Mesendoderm (in vitro differentiated cells): ENCODE results near the gene INHBC.
"Not testable (repeated sequence)": the region's sequence is repeated elsewhere in the genome, so short reads cannot be mapped to it uniquely, and the experiment has no call there.

Experiments used
- DNase-seq: peaks from one replicate; pipeline ENCODE4 v3.0.0; 2013
- H2AK5ac ChIP-seq: 2 replicates; pipeline ENCODE4 v1.6.1; 2013; ENCODE audit warnings: low read length, inconsistent platforms
- H2BK120ac ChIP-seq: 2 replicates; pipeline ENCODE4 v1.6.1; 2013; ENCODE audit warnings: low read depth, mild to moderate bottlenecking, low read length, moderate library complexity, mixed read lengths
- H2BK15ac ChIP-seq: replicated peaks from 2 replicates; pipeline ENCODE4 v1.6.1; 2013; ENCODE audit warnings: low read depth, mild to moderate bottlenecking, moderate library complexity
- H2BK5ac ChIP-seq: 2 replicates; pipeline ENCODE4 v1.6.1; 2013; ENCODE audit warnings: low read length, inconsistent platforms
- H3K18ac ChIP-seq: 2 replicates; pipeline ENCODE4 v1.6.1; 2013; ENCODE audit warnings: mild to moderate bottlenecking, low read length, mixed read lengths
- H3K23ac ChIP-seq: one replicate; pipeline ENCODE4 v1.6.1; 2013; ENCODE audit warnings: low read length
- H3K27ac ChIP-seq: 2 replicates; pipeline ENCODE4 v1.5.1; 2013; ENCODE audit warnings: low read depth, mild to moderate bottlenecking, inconsistent platforms, low read length, moderate library complexity
- H3K27me3 ChIP-seq: 2 replicates; pipeline ENCODE4 v1.6.1; 2013; ENCODE audit warnings: low read length, control low read depth, mild to moderate bottlenecking, inconsistent platforms; ENCODE audit not compliant: insufficient read depth, poor library complexity
- H3K36me3 ChIP-seq: 2 replicates; pipeline ENCODE4 v1.6.1; 2013; ENCODE audit warnings: low read length, inconsistent platforms; ENCODE audit not compliant: control insufficient read depth, insufficient read depth
- H3K4ac ChIP-seq: one replicate; pipeline ENCODE4 v1.6.1; 2013; ENCODE audit warnings: low read depth, mild to moderate bottlenecking, low read length, moderate library complexity
- H3K4me1 ChIP-seq: 2 replicates; pipeline ENCODE4 v1.6.1; 2013; ENCODE audit warnings: low read depth, low read length, inconsistent platforms; ENCODE audit not compliant: control insufficient read depth
- H3K4me2 ChIP-seq: 2 replicates; pipeline ENCODE4 v1.6.1; 2013; ENCODE audit warnings: low read length
- H3K4me3 ChIP-seq: 2 replicates; pipeline ENCODE4 v1.5.1; 2013; ENCODE audit warnings: mild to moderate bottlenecking, low read length
- H3K56ac ChIP-seq: one replicate; pipeline ENCODE4 v1.6.1; 2013; ENCODE audit warnings: low read length
- H3K79me1 ChIP-seq: 2 replicates; pipeline ENCODE4 v1.6.1; 2013; ENCODE audit warnings: low read length, inconsistent platforms
- H3K79me2 ChIP-seq: 2 replicates; pipeline ENCODE4 v1.6.1; 2013; ENCODE audit warnings: mild to moderate bottlenecking, low read length; ENCODE audit not compliant: control insufficient read depth, insufficient read depth
- H3K9ac ChIP-seq: 2 replicates; pipeline ENCODE4 v1.6.1; 2013; ENCODE audit warnings: low read length, inconsistent platforms
- H4K5ac ChIP-seq: one replicate; pipeline ENCODE4 v1.6.1; 2013; ENCODE audit warnings: low read length
- H4K8ac ChIP-seq: one replicate; pipeline ENCODE4 v1.6.1; 2013; ENCODE audit warnings: low read depth, mild to moderate bottlenecking, control low read depth, low read length, moderate library complexity
- WGBS: extraction: QIAGEN DNeasy Blood & Tissue Kit; methylation state at CpG from one replicate; pipeline ENCODE4 v1.1.7; 2013; ENCODE audit warnings: low lambda C conversion rate, missing lambda C conversion rate; ENCODE audit not compliant: insufficient coverage; ENCODE audit errors: extremely low coverage; 5-methylcytosine and 5-hydroxymethylcytosine counted together

Gene INHBC

DNA sequence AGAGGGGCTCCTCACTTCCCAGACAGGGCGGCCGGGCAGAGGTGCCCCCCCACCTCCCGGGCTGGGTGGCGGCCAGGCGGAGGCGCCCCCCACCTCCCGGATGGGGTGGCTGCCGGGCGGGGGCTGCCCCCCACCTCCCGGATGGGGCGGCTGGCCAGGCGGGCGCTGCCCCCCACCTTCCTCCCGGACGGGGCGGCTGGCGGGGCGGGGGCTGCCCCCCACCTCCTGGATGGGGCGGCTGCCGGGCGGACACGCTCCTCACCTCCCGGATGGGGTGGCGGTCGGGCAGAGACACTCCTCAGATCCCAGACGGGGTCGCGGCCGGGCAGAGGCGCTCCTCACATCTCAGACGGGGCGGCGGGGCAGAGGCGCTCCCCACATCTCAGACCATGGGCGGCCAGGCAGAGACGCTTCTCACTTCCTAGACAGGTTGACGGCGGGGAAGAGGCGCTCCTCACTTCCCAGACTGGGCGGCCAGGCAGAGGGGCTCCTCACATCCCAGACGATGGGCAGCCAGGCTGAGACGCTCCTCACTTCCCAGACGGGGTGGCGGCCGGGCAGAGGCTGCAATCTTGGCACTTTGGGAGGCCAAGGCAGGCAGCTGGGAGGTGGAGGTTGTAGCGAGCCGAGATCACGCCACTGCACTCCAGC lies 60.6 kb downstream of the INHBC start:
- not testable (repeated sequence) for H4K8ac ChIP-seq, H3K4ac ChIP-seq, H3K27ac ChIP-seq, H3K23ac ChIP-seq, H3K79me2 ChIP-seq, H3K4me2 ChIP-seq, H3K9ac ChIP-seq, H3K27me3 ChIP-seq, H2BK120ac ChIP-seq, H3K56ac ChIP-seq, H2BK15ac ChIP-seq, H2AK5ac ChIP-seq, H3K18ac ChIP-seq, H3K4me3 ChIP-seq, H2BK5ac ChIP-seq, H4K5ac ChIP-seq, DNase-seq, H3K4me1 ChIP-seq
- WGBS, result no CpG with 5 or more reads among the region's 48 CpGs
- Histone ChIP-seq H3K36me3 (peaks cover 27% of the 10 kb centered on the region), H3K79me1 (peaks cover 21% of the 10 kb centered on the region)

DNA sequence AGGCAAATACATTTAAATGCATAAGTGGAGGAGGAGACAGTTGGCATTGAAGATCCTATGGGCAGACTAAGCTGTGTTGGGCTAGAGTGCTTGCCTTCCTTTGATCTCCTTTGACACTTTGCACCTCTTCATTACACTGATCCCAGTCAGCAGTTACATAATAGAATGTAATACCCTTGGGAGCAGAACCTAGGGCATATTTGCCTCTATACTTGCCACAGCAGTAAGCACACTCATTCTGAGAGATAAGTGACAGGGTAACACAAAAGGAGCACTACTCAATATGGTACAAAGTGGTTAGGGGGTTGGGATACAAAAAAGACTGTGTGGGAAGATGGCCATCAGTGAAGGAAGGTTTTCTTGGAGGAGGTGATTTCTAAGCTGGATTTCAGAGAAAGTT lies 62.2 kb downstream of the INHBC start:
- Histone ChIP-seq H3K4me2 (no peak overlapping the region), H4K8ac (no peak overlapping the region), H3K4ac (no peak overlapping the region), H3K18ac (no peak overlapping the region), H2AK5ac (no peak overlapping the region), H2BK120ac (no peak overlapping the region), H3K9ac (no peak overlapping the region), H2BK15ac (no peak overlapping the region), H3K4me1 (no peaks in the 10 kb centered on the region), H3K4me3 (no peak overlapping the region), H3K56ac (no peak overlapping the region), H2BK5ac (no peak overlapping the region), H3K27me3 (no peaks in the 10 kb centered on the region), H3K27ac (no peak overlapping the region), H4K5ac (no peak overlapping the region), H3K79me1 (peaks cover 14% of the 10 kb centered on the region), H3K79me2 (no peaks in the 10 kb centered on the region), H3K36me3 (peaks cover 24% of the 10 kb centered on the region), H3K23ac (no peak overlapping the region)
- no peak for DNase-seq

DNA sequence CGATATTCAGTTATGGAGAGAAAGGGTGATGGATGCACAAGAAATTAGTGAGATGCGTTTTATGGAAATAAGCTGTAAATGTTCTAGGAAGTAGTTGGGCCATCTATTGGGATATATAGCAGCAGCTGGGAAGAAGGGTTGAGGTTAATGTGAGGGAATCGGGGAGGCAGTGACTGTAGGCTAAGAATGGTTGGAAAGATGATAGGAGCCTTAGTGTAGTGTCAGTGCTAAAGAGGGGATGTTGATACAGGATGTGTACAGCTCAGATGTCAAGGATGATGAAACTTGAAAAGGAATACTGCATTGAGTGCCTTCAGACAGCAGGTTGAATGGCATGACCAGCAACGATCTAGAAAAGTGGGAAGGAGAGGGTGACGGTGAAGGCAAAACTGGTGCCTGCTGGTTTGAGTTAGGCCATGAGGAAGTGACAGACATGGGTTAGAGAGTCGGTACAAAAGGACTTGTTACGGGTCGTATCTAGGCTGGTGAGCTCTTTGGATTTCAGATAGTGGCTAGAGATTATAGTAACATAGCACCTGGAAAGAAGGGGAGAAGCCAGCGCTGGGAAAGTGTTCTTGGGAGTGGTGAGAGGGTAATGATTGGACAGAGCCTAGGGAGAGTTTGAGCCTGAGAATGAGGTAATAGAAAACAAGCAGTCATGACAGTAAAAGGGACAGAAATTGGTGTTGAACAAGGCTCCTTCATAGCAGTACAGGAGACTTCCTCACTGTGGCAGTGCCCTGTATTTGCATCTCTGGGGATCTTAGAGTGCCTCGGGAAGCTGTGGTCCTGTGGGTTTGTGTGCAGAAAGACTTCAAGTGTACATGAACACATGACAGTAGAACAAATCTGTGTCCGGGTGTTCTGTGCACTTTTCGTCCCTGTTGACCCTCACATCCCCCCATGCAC lies 62.9 kb downstream of the INHBC start:
- no peak overlapping the region for H2AK5ac ChIP-seq
- no peaks in the 10 kb centered on the region for H3K27me3 ChIP-seq
- no peak overlapping the region for H3K23ac ChIP-seq
- H3K36me3 ChIP-seq, result peaks cover 26% of the 10 kb centered on the region
- no peak overlapping the region for H4K8ac ChIP-seq
- WGBS, result no CpG with 5 or more reads among the region's 12 CpGs
- H4K5ac ChIP-seq, result no peak overlapping the region
- no peak overlapping the region for H3K56ac ChIP-seq
- no peak for DNase-seq
- H3K4me2 ChIP-seq, result no peak overlapping the region
- no peaks in the 10 kb centered on the region for H3K4me1 ChIP-seq
- H3K9ac ChIP-seq, result no peak overlapping the region
- no peak overlapping the region for H3K27ac ChIP-seq
- H2BK120ac ChIP-seq, result no peak overlapping the region
- H3K18ac ChIP-seq, result no peak overlapping the region
- no peak overlapping the region for H2BK15ac ChIP-seq
- H2BK5ac ChIP-seq, result no peak overlapping the region
- no peak overlapping the region for H3K4ac ChIP-seq
- H3K79me2 ChIP-seq, result no peaks in the 10 kb centered on the region
- no peak overlapping the region for H3K4me3 ChIP-seq
- peaks cover 14% of the 10 kb centered on the region for H3K79me1 ChIP-seq

DNA sequence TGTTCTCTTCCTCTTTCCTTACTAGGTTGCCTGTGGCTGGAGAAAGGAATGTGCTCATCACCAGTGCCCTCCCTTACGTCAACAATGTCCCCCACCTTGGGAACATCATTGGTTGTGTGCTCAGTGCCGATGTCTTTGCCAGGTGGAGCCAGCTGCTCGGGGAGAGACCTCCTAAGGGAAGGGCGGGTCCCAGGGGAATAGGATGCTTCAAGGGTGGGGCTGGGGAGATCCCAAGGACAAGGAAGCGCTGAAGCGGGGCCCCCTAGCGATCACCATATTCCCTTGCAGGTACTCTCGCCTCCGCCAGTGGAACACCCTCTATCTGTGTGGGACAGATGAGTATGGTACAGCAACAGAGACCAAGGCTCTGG lies 63.5 kb downstream of the INHBC start:
- H2AK5ac ChIP-seq, result no peak overlapping the region
- WGBS, result no CpG with 5 or more reads among the region's 9 CpGs
- H2BK120ac ChIP-seq, result no peak overlapping the region
- no peak overlapping the region for H4K5ac ChIP-seq
- H2BK15ac ChIP-seq, result no peak overlapping the region
- H3K27me3 ChIP-seq, result no peaks in the 10 kb centered on the region
- no peak overlapping the region for H3K4ac ChIP-seq
- peaks cover 11% of the 10 kb centered on the region for H3K79me1 ChIP-seq
- H3K9ac ChIP-seq, result no peak overlapping the region
- no peak overlapping the region for H3K23ac ChIP-seq
- H3K4me2 ChIP-seq, result no peak overlapping the region
- H3K27ac ChIP-seq, result no peak overlapping the region
- no peak overlapping the region for H4K8ac ChIP-seq
- no peak overlapping the region for H3K18ac ChIP-seq
- no peak overlapping the region for H2BK5ac ChIP-seq
- no peaks in the 10 kb centered on the region for H3K4me1 ChIP-seq
- no peak overlapping the region for H3K56ac ChIP-seq
- DNase-seq, result peak; percentile 55
- H3K79me2 ChIP-seq, result no peaks in the 10 kb centered on the region
- H3K4me3 ChIP-seq, result no peak overlapping the region
- peaks cover 23% of the 10 kb centered on the region for H3K36me3 ChIP-seq

DNA sequence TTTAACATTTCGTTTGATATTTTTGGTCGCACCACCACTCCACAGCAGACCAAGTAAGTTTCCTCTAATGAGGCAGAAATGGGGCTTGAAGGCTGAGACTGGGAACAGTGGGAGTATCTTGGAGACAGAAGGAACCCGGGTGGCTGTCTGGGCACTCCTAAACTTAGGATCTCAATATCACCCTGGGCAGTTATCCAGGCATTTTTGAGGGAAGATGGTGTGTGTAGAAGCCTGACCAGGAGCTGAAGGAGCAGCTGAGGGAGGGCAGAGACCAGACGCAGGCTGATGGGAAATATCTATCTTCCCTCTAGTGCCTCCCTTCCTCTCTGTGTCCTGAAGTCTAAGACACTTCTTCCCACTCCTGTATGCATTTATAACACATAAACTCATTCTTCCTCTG lies 64.0 kb downstream of the INHBC start:
- no peak overlapping the region for H3K18ac ChIP-seq
- no peaks in the 10 kb centered on the region for H3K4me1 ChIP-seq
- H4K8ac ChIP-seq, result no peak overlapping the region
- H3K27me3 ChIP-seq, result no peaks in the 10 kb centered on the region
- peaks cover 23% of the 10 kb centered on the region for H3K36me3 ChIP-seq
- no peak overlapping the region for H3K4me2 ChIP-seq
- no peak for DNase-seq
- H3K23ac ChIP-seq, result no peak overlapping the region
- H3K27ac ChIP-seq, result no peak overlapping the region
- H3K9ac ChIP-seq, result no peak overlapping the region
- H3K4me3 ChIP-seq, result no peak overlapping the region
- no peak overlapping the region for H2BK15ac ChIP-seq
- no peak overlapping the region for H3K4ac ChIP-seq
- no peak overlapping the region for H2AK5ac ChIP-seq
- no peaks in the 10 kb centered on the region for H3K79me2 ChIP-seq
- H3K56ac ChIP-seq, result no peak overlapping the region
- no peak overlapping the region for H2BK120ac ChIP-seq
- H2BK5ac ChIP-seq, result no peak overlapping the region
- no CpG with 5 or more reads among the region's 4 CpGs for WGBS
- H4K5ac ChIP-seq, result no peak overlapping the region
- H3K79me1 ChIP-seq, result peaks cover 11% of the 10 kb centered on the region
